Iris pigment epithelial cell (primary cell): ENCODE data around the gene ROBO1.

Source experiments
- DNase-seq: peaks from one replicate; pipeline ENCODE4 v3.0.0-alpha.2; 2011; ENCODE audit warnings: low read depth

ROBO1 gene

GRCh38 chr3:79670178-79670577 is 97.6 kb downstream of the ROBO1 start:
- no peak for DNase-seq

- DNase-seq: no peak
Observed at GRCh38 chr3:79664455-79664854, 103.3 kb downstream of the ROBO1 start.

- DNase-seq: peak; percentile 12
Observed at GRCh38 chr3:79661896-79662295, 105.9 kb downstream of the ROBO1 start.

- no peak for DNase-seq
Observed at GRCh38 chr3:79657076-79657475, 110.7 kb downstream of the ROBO1 start.

- no peak for DNase-seq
Observed at GRCh38 chr3:79654019-79654418, 113.8 kb downstream of the ROBO1 start.

GRCh38 chr3:79653266-79653830 is 114.5 kb downstream of the ROBO1 start:
- DNase-seq: no peak

GRCh38 chr3:79651536-79652065 is 116.2 kb downstream of the ROBO1 start:
- peak; percentile 72 for DNase-seq

GRCh38 chr3:79639855-79640254 is 127.9 kb downstream of the ROBO1 start:
- DNase-seq: no peak

GRCh38 chr3:79636372-79636771 is 131.4 kb downstream of the ROBO1 start:
- no peak for DNase-seq

GRCh38 chr3:79632842-79633241 is 135.0 kb downstream of the ROBO1 start:
- DNase-seq: no peak

GRCh38 chr3:79618883-79619282 is 148.9 kb downstream of the ROBO1 start:
- DNase-seq: peak; percentile 3

GRCh38 chr3:79606414-79606813 is 161.4 kb downstream of the ROBO1 start:
- no peak for DNase-seq

GRCh38 chr3:79604681-79605080 is 163.1 kb downstream of the ROBO1 start:
- peak; percentile 71 for DNase-seq

- no peak for DNase-seq
Observed at GRCh38 chr3:79602385-79602784, 165.4 kb downstream of the ROBO1 start.

- DNase-seq: peak; percentile 67
Observed at GRCh38 chr3:79598594-79598993, 169.2 kb downstream of the ROBO1 start.

GRCh38 chr3:79597709-79598108 is 170.1 kb downstream of the ROBO1 start:
- DNase-seq: no peak

GRCh38 chr3:79587150-79587549 is 180.6 kb downstream of the ROBO1 start:
- DNase-seq: no peak

- no peak for DNase-seq
Observed at GRCh38 chr3:79586232-79586631, 181.6 kb downstream of the ROBO1 start.

- no peak for DNase-seq
Observed at GRCh38 chr3:79572930-79573329, 194.9 kb downstream of the ROBO1 start.

GRCh38 chr3:79568938-79569337 is 198.9 kb downstream of the ROBO1 start:
- no peak for DNase-seq

- no peak for DNase-seq
Observed at GRCh38 chr3:79564192-79564591, 203.6 kb downstream of the ROBO1 start.

- DNase-seq: no peak
Observed at GRCh38 chr3:79560698-79561097, 207.1 kb downstream of the ROBO1 start.

GRCh38 chr3:79558943-79559342 is 208.9 kb downstream of the ROBO1 start:
- peak; percentile 78 for DNase-seq

GRCh38 chr3:79555655-79556054 is 212.1 kb downstream of the ROBO1 start:
- DNase-seq: no peak
